Measurements from ENCODE around the gene RNF135.
"Not testable (repeated sequence)": the region's sequence is repeated elsewhere in the genome, so short reads cannot be mapped to it uniquely, and the experiment has no call there.

The RNF135 gene, protein sequence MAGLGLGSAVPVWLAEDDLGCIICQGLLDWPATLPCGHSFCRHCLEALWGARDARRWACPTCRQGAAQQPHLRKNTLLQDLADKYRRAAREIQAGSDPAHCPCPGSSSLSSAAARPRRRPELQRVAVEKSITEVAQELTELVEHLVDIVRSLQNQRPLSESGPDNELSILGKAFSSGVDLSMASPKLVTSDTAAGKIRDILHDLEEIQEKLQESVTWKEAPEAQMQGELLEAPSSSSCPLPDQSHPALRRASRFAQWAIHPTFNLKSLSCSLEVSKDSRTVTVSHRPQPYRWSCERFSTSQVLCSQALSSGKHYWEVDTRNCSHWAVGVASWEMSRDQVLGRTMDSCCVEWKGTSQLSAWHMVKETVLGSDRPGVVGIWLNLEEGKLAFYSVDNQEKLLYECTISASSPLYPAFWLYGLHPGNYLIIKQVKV

GRCh38 chr17:30970831-30971567 is at the start of gene RNF135:
Gene RNF135 (plus strand): TSS chr17:30971039. CDS start chr17:30971074, 35 bp downstream.
- DNase-seq (ENCODE audit: low spot score): peak; percentile 95

DNA sequence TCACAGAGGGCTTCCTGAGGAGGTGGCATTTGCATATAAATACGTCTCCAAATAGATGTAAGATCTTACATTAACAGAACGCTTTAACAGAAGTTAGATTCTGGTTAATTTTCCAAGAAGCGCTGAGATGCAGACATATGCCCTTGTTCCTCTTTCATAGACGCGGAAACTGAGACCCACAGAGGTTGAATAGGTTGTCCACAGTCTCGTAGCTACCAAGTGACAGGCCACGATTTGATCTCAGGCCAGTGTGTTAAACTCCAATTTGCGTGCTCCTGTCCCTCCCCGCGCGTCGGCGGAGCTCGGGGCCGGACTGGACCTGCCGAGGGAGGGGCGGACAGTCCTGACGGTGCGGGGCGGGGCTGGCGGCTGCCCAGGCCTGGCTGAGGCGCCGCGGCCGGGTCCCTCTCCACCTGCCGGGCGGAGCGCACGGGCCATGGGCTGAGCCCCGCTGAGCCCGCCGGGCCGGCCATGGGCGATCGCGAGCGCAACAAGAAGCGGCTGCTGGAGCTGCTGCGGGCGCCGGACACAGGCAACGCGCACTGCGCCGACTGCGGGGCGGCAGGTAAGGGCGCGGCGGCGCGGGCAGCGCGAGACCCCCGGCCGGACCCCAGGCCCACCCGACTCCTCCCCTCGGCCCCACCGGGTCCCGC is 49.2 kb upstream of the RNF135 start, which contains the start of gene ADAP2:
ADAP2 (plus strand) TSS at position 402 of the 653 bp plus-strand sequence; CDS start at position 472, 70 bp downstream.
- DNase-seq (ENCODE audit: low spot score): peak; percentile 48

DNA sequence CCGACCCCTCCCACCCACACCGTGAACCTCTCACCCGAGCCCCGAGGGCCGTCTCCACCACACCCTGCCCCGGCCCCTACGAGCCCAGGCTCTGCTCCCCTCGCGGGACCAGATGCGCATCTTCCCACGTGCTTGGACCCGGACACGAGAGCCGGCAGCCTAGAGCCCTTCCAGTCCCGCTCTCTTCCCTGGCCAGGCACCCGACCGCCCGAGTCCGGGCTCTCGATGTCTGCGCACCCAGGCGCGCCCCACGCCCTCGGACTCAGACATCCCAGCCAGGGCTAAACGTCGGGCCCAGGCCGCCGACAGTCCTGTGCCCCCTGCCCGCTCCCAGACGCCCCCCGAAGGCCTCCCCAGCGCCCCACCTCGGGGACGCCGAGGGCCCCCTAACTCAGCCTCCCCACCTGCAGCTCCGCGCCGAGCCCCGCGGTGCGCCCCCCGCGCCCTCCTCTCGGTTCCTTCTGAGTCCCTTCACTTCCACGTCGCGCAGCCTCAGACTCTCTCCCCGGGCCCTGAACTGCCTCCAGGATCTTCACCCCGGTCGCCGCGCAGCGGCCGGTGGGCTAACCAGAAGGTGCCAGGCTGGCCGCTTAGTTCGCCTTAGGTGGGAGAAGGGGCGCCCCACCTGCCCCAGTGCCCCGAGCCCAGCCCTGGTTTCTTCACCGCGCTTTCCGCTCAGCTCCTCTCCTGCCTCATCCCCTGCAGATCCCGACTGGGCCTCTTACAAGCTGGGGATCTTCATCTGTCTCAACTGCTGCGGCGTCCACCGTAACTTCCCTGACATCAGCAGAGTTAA is 48.4 kb upstream of the RNF135 start:
- DNase-seq (ENCODE audit: low spot score): peak; percentile 51

DNA sequence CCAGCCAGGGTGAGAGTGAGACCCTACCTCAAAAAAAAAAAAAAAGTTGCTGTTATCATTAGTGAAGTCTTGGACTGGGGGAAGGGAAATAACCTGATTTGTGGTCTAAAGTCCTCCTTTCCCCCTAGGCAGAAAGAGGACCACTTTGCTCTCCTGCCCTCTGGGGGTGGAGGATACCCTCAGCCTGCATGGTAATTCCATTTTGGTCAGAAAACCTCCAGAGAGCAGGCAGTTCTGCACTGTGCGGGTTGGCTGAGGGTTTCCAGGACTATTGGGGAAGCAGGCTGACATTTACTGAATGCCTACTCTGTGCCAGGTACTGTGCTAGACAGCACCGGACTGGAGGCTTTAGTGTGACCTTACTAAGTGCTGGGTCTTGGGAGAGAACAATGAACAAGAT is 46.5 kb upstream of the RNF135 start:
- no peak for DNase-seq (ENCODE audit: low spot score)

DNA sequence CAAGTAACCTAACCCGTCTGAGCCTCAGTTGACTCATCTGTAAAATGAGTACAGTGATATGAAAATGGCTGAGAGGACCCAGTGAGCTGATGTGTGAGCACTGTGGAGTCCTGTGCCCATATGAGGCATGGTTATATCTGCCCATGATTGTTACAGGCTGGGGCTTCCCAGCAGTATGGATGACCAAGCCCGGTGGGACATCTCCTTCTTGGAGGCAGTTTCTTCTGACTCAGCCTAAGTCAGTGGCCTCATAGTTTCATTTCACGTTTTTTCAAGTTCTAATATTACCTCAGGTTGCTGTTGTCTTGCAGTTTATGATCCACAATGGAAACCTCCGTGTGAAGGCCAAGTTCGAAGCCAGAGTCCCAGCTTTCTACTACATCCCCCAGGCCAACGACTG is 44.3 kb upstream of the RNF135 start:
- no peak for DNase-seq (ENCODE audit: low spot score)

DNA sequence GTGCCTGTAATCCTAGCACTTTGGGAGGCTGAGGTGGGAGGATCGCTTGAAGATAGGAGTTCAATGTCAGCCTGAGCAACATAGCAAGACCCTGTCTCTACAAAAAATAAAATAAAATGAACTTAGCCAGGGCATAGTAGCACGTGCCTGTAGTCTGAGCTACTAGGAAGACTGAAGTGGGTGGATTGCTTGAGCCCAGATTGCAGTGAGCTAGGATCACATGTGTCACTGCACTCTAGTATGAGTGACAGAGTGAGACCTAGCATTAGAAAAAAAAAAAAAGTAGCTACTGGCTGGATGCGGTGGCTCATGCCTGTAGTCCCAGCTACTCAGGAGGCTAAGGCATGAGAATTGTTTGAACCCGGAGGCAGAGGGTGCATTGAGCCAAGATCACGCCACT is 43.1 kb upstream of the RNF135 start:
- no peak for DNase-seq (ENCODE audit: low spot score)

GRCh38 chr17:30928584-30928983 is 42.3 kb upstream of the RNF135 start:
- DNase-seq (ENCODE audit: low spot score): no peak

- no peak for DNase-seq (ENCODE audit: low spot score)
Observed at GRCh38 chr17:30929081-30929633, 41.7 kb upstream of the RNF135 start.

GRCh38 chr17:30929861-30930260 is 41.0 kb upstream of the RNF135 start:
- DNase-seq (ENCODE audit: low spot score): not testable (repeated sequence)

DNA sequence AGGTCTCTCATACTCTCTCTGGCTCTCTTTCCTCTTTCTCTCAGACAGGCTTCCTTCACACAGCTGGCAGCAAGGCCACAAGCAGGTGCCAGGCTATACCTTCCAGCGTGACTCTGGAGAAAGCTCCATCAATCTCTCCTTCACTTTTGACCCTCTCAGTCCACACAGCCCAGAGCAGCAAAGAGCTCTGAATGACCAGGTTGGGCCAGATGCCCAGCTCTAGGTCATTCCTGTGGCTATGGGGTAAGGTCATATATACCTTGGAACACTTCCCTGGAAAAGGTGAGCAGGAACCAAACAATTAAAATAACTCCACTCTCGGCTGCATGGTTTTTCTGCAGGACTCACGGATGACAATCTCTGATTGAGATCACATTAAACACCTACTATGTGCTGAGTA is 40.3 kb upstream of the RNF135 start:
- DNase-seq (ENCODE audit: low spot score): no peak

GRCh38 chr17:30931582-30931981 is 39.3 kb upstream of the RNF135 start:
- DNase-seq (ENCODE audit: low spot score): not testable (repeated sequence)

DNA sequence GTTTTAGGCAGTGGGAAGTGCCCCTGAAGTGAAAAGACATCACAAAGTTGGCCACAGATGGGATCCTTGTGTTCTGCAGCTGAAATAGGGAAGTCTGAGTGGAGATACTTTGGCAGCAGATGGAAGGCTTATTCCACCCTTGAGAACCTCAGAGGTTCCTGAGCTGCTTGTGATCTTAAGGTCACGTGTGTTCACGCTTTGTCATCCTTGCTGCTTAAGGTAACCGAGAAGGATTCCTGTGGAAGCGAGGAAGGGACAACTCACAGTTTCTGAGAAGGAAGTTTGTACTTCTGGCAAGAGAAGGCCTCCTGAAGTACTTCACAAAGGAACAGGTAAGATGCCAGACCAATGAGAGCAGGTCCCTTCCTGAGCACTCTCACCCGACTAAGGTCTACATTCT is 36.9 kb upstream of the RNF135 start:
- DNase-seq (ENCODE audit: low spot score): no peak

DNA sequence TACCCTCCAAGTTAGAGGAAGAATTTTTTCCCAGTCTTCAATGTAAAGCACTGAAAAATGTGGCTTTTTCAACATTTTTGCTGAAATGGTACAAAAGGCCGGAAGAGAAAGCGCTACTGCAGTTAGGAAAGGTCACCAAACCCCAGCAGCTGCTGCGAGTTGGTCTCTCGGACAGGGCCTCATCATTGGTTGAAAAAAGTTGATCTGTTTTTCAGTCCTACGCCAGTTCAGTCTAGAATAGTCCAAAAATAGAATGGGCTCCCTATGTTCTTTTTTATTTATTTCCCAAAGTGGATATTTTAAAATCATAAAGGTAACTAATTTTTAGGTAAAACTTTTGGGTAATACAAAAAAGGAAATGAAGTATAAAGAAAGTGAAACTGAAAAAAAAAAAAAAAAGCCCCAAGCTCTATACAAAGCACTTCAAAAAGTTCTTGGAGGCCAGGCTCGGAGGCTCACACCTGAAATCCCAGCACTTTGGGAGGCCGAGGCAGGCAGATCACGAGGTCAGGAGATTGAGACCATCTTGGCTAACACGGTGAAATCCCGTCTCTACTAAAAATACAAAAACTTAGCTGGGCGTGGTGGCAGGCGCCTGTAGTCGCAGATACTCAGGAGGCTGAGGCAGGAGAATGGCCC is 31.7 kb upstream of the RNF135 start:
- no peak for DNase-seq (ENCODE audit: low spot score)

- no peak for DNase-seq (ENCODE audit: low spot score)
Observed at GRCh38 chr17:30942308-30943079, 28.3 kb upstream of the RNF135 start.

- no peak for DNase-seq (ENCODE audit: low spot score)
Observed at GRCh38 chr17:30947796-30948195, 23.0 kb upstream of the RNF135 start.

DNA sequence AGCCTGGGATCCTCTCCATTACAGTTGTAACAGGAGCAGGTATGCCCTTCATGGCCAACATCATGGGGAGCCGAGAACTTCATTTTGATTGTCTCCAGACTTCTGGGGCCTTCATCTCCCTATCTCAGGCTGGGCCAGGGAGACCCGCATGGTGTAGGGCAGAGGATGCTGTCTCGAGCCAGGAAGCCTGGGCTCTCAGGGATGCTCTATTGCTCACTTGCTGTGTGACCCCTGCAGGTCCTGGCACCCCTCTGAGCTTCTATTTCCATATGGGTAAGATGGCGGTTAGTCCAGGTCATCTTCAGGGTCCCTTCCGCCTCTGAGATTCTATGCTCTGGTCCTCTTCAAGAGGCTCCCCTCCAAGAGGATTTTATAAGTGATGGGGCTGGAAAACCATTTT is 20.6 kb upstream of the RNF135 start:
- no peak for DNase-seq (ENCODE audit: low spot score)

DNA sequence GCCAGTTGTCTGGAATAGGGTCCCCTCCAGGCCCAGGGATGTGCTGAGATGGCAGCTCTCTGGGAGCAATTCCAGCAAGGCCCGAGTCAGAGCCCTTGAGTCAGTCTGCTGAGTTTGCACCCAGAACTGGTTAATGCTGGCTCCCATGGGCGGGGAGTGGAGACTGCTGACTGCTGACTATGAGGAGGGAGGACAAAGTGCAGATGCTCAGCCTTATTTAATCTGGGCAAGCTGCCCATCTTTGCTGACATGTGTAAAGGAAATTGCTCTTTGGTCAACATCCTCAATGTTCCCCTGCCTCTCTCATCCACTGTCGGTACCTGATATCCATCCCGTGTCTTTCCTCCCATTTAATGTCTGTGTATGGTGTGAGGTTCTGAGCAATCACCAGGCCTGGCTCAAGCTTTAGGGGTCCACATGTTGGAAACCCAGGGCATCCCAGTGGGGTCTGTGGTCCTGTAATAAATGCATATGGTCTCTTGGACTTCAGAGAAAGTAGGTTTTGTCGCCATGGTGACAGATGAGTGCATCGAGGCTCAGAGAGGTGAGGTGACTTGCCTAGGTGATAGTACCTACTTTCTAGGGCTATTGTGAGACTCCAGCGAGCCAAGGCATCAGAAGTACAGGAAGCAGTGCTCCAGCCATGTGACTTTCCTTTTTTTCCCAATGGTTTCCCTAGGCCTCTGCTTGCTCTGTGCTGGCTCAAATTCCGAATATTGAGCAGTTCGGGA is 20.0 kb upstream of the RNF135 start:
- peak; percentile 75 for DNase-seq (ENCODE audit: low spot score)

DNA sequence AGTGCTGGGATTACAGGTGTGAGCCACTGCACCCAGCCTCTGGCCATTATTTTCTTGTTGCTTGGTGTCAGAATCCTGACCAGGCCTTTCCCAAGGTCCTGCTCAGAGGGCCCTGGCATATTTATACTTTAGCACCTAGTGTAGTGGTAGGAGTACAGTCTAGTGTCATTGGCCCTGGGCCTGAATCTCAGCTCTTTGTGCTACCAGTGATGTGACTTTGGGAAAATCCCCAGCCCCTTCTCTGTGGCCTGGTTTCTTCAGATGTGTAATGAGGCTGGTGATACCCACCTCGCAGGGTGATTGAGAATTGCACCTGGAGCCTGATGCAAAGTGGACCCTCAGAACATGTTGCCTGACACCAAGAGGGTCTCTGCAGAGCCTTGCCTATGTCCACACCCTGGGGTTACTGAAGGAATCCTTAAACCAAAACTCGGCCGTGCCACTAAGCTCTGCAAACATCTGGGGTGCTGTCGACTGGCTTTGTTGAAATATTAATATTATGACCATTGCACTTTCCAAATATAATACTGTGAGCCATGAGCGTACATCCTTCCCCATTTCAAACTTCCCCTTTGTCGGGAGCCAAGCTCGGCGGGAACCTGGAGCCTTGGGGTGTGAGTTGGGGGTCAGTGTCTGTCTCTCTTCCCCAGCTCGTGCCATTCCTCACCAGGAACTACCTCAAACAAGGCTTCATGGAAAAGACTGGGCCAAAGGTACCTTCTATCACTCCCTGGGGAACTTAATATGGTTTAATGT is 18.0 kb upstream of the RNF135 start:
- DNase-seq (ENCODE audit: low spot score): no peak

Data from AG08396 (cell line).